Measurements from ENCODE around the gene CRAT. TPM values are rescaled to one million over a fixed set of nuclear protein-coding genes. Genes with fewer than 3 reads are reported as not detected.

Gene CRAT
- total RNA-seq, 1 experiment from 2014 or later: 7.1 TPM

GRCh38 chr9:129146441-129146941 is 35.9 kb upstream of the CRAT start:
- H3K4me3 Mint-ChIP-seq (ENCODE audit: low read depth, unreplicated experiment): no peak overlapping the region
- H3K4me1 Mint-ChIP-seq (ENCODE audit: low read depth, unreplicated experiment): peaks cover 13% of the 10 kb centered on the region
- TF ChIP-seq, protein P1, sequence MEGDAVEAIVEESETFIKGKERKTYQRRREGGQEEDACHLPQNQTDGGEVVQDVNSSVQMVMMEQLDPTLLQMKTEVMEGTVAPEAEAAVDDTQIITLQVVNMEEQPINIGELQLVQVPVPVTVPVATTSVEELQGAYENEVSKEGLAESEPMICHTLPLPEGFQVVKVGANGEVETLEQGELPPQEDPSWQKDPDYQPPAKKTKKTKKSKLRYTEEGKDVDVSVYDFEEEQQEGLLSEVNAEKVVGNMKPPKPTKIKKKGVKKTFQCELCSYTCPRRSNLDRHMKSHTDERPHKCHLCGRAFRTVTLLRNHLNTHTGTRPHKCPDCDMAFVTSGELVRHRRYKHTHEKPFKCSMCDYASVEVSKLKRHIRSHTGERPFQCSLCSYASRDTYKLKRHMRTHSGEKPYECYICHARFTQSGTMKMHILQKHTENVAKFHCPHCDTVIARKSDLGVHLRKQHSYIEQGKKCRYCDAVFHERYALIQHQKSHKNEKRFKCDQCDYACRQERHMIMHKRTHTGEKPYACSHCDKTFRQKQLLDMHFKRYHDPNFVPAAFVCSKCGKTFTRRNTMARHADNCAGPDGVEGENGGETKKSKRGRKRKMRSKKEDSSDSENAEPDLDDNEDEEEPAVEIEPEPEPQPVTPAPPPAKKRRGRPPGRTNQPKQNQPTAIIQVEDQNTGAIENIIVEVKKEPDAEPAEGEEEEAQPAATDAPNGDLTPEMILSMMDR (IDR thresholded peaks at IDR 0.05; ENCODE audit: unreplicated experiment): no peak
- H3K27me3 Mint-ChIP-seq (ENCODE audit: unreplicated experiment): no peaks in the 10 kb centered on the region
- CTCF ChIA-PET: no interaction called here
- no TSS peak for BruUV-seq (replicated peaks)
- H3K36me3 Mint-ChIP-seq (ENCODE audit: insufficient read depth, unreplicated experiment): peaks cover 41% of the 10 kb centered on the region
- peak overlapping the region; percentile 44 for H3K27ac Mint-ChIP-seq (ENCODE audit: unreplicated experiment)
- no peaks in the 10 kb centered on the region for H3K9me3 Mint-ChIP-seq (ENCODE audit: low read depth, unreplicated experiment)
- DNase-seq: no peak
- intact Hi-C loops (cut with micrococcal nuclease; ENCODE audit: unreplicated experiment): no loop called here

GRCh38 chr9:129145841-129146292 is 35.3 kb upstream of the CRAT start:
- no peak overlapping the region for H3K4me3 Mint-ChIP-seq (ENCODE audit: low read depth, unreplicated experiment)
- H3K36me3 Mint-ChIP-seq (ENCODE audit: insufficient read depth, unreplicated experiment): peaks cover 36% of the 10 kb centered on the region
- intact Hi-C loops (cut with micrococcal nuclease; ENCODE audit: unreplicated experiment): no loop called here
- no TSS peak for BruUV-seq (replicated peaks)
- peaks cover 13% of the 10 kb centered on the region for H3K4me1 Mint-ChIP-seq (ENCODE audit: low read depth, unreplicated experiment)
- TF ChIP-seq, protein P1 (IDR thresholded peaks at IDR 0.05; ENCODE audit: unreplicated experiment): no peak
- no peaks in the 10 kb centered on the region for H3K9me3 Mint-ChIP-seq (ENCODE audit: low read depth, unreplicated experiment)
- no peaks in the 10 kb centered on the region for H3K27me3 Mint-ChIP-seq (ENCODE audit: unreplicated experiment)
- CTCF ChIA-PET: interaction anchor here (0.8 kb wide), 1 partner anchor 449 kb away, joined by 4 read pairs; no protein-coding TSS in a partner anchor
- DNase-seq: no peak
- peak overlapping the region; percentile 44 for H3K27ac Mint-ChIP-seq (ENCODE audit: unreplicated experiment)

DNA sequence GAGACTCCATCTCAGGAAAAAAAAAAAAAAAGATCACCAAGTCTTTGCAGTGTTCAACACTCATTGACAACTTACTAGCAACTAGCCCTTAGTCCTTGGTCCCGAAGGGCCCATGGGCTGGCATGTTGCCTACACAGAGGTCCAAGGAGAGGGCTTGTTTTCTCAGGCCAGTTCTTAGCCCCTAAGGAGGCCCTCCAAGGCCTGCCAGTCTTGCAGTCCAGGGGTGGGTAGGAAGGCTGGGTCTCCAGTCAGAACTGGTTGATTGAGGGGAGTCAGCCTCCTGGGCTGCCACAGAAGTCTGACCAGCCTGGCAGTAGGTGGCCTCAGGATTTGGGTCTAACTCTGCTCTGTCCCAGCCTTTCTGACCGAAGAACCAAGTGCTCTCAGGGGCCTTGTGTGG is 34.7 kb upstream of the CRAT start:
- CTCF ChIA-PET: interaction anchor here (0.8 kb wide), 1 partner anchor 450 kb away, joined by 4 read pairs; no protein-coding TSS in a partner anchor
- intact Hi-C loops (cut with micrococcal nuclease; ENCODE audit: unreplicated experiment): no loop called here
- Mint-ChIP-seq H3K27ac (ENCODE audit: unreplicated experiment) (no peak overlapping the region), H3K9me3 (ENCODE audit: low read depth, unreplicated experiment) (no peaks in the 10 kb centered on the region), H3K36me3 (ENCODE audit: insufficient read depth, unreplicated experiment) (peaks cover 32% of the 10 kb centered on the region), H3K4me1 (ENCODE audit: low read depth, unreplicated experiment) (peaks cover 13% of the 10 kb centered on the region), H3K27me3 (ENCODE audit: unreplicated experiment) (no peaks in the 10 kb centered on the region), H3K4me3 (ENCODE audit: low read depth, unreplicated experiment) (no peak overlapping the region)
- no TSS peak for BruUV-seq (replicated peaks)
- TF ChIP-seq, protein P1 (IDR thresholded peaks at IDR 0.05; ENCODE audit: unreplicated experiment): no peak
- DNase-seq: no peak

- Mint-ChIP-seq H3K4me1 (ENCODE audit: low read depth, unreplicated experiment) (peaks cover 25% of the 10 kb centered on the region), H3K4me3 (ENCODE audit: low read depth, unreplicated experiment) (no peak overlapping the region), H3K36me3 (ENCODE audit: insufficient read depth, unreplicated experiment) (peaks cover 49% of the 10 kb centered on the region), H3K27me3 (ENCODE audit: unreplicated experiment) (no peaks in the 10 kb centered on the region), H3K27ac (ENCODE audit: unreplicated experiment) (peak overlapping the region; percentile 21), H3K9me3 (ENCODE audit: low read depth, unreplicated experiment) (no peaks in the 10 kb centered on the region)
- intact Hi-C loops (cut with micrococcal nuclease; ENCODE audit: unreplicated experiment): loop anchor here (5.0 kb wide), 2 partner anchors 34 to 344 kb away; partner anchors contain the start of gene IER5L
- CTCF ChIA-PET: interaction anchor here (0.6 to 1.1 kb wide), 9 partner anchors 10 to 481 kb away, joined by 3 to 5 read pairs (median 4); no protein-coding TSS in a partner anchor
- TF ChIP-seq, protein P1 (IDR thresholded peaks at IDR 0.05; ENCODE audit: unreplicated experiment): peak; percentile 61
- no TSS peak for BruUV-seq (replicated peaks)
- DNase-seq: peak; percentile 80
Observed at GRCh38 chr9:129143031-129143927, 32.7 kb upstream of the CRAT start.
